Fibroblast of pulmonary artery (primary cell): Measurements from ENCODE around the gene FAM180B.
A peak's percentile ranks its signal among the peaks of the same experiment; 100 is the strongest.
"Not testable (repeated sequence)": the region's sequence is repeated elsewhere in the genome, so short reads cannot be mapped to it uniquely, and the experiment has no call there.

Source experiments
- DNase-seq: peaks from one replicate; pipeline ENCODE4 v3.0.0-alpha.2; 2010; ENCODE audit warnings: low read depth
- H3K4me3 ChIP-seq: replicated peaks from 2 replicates; pipeline ENCODE4 v1.5.1; 2011; ENCODE audit warnings: low read depth, mild to moderate bottlenecking, control low read depth, low read length, moderate library complexity
- CTCF ChIP-seq: IDR thresholded peaks from 2 replicates; pipeline ENCODE4 v1.5.1; 2011; ENCODE audit warnings: mild to moderate bottlenecking, control low read depth, low read length, inconsistent platforms; ENCODE audit errors: missing control alignments

FAM180B gene

GRCh38 chr11:47628026-47628425 is 41.5 kb downstream of the FAM180B start:
- H3K4me3 ChIP-seq: no peak overlapping the region
- no peak for DNase-seq
- no peak for TF ChIP-seq CTCF

GRCh38 chr11:47631473-47631872 is 45.0 kb downstream of the FAM180B start:
- no peak for TF ChIP-seq CTCF
- peak; percentile 22 for DNase-seq
- H3K4me3 ChIP-seq: no peak overlapping the region

- DNase-seq, H3K4me3 ChIP-seq: not testable (repeated sequence)
Measured at GRCh38 chr11:47636331-47636730, 49.9 kb downstream of the FAM180B start.
